ENCODE results near the gene MTX3. TPM values are rescaled to one million over a fixed set of nuclear protein-coding genes. Genes with fewer than 3 reads are reported as not detected.

The MTX3 gene
- total RNA-seq, 1 experiment from 2014 or later, result 23.9 TPM

DNA sequence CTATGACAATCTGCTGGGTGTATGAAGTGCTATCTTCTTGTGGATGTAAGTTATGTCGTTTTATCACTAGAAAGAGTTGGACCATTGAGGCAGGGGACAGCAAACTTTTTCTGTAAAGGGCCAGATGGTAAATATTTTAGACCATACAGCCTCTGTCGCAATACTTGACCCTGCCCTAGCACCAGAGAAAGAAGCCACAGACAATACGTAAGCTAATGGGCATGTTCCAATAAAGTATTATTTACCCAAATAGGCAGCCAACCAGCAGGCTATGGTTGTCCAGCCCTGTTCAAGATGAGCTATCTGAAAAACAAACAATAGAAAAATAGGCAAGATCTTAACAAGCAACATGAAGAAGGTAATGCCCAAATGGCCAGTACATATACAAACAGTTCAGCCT lies 36.4 kb downstream of the MTX3 start:
- intact Hi-C loops (cut with micrococcal nuclease), result no loop called here
- no TSS peak for BruUV-seq (replicated peaks)
- POLR2A ChIA-PET, result interaction anchor here (1.0 kb wide), 1 partner anchor 10 kb away, joined by 3 read pairs; no protein-coding TSS in a partner anchor
- CTCF ChIA-PET, result no interaction called here
- Mint-ChIP-seq H3K36me3 (ENCODE audit: insufficient read depth, unreplicated experiment) (no peaks in the 10 kb centered on the region), H3K4me1 (ENCODE audit: insufficient read depth, unreplicated experiment) (peaks cover 19% of the 10 kb centered on the region), H3K9me3 (ENCODE audit: unreplicated experiment) (peaks cover 6% of the 10 kb centered on the region), H3K4me3 (ENCODE audit: unreplicated experiment) (no peak overlapping the region), H3K27ac (ENCODE audit: low read depth, unreplicated experiment) (no peak overlapping the region), H3K27me3 (ENCODE audit: insufficient read depth, unreplicated experiment) (no peaks in the 10 kb centered on the region)
- DNase-seq (ENCODE audit: unreplicated experiment), result peak; percentile 22
- no peak for TF ChIP-seq CTCF (IDR thresholded peaks at IDR 0.05; ENCODE audit: unreplicated experiment)

DNA sequence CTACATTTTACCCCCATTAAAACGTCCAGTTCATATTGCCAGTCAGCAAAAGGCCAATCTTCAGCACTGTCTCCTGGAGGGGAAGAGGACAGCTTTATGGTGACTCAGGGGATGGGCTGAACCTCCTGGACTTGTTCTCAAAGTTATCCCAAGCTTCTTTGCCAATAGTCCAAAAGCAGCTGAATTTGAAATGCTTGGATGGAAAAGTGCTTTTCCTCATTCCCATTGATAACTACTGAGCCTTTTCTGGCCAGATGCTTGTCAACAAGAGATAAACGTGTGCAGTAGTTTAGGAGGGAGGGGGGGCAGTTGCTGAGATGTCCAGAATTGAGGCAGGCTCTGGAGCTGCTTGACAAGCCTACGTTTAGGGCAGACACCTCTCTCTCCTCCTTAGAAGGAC lies 43.5 kb downstream of the MTX3 start:
- Mint-ChIP-seq H3K36me3 (ENCODE audit: insufficient read depth, unreplicated experiment) (no peaks in the 10 kb centered on the region), H3K27ac (ENCODE audit: low read depth, unreplicated experiment) (no peak overlapping the region), H3K4me3 (ENCODE audit: unreplicated experiment) (no peak overlapping the region), H3K4me1 (ENCODE audit: insufficient read depth, unreplicated experiment) (peaks cover 7% of the 10 kb centered on the region), H3K27me3 (ENCODE audit: insufficient read depth, unreplicated experiment) (no peaks in the 10 kb centered on the region), H3K9me3 (ENCODE audit: unreplicated experiment) (peaks cover 6% of the 10 kb centered on the region)
- ChIA-PET POLR2A (no interaction called here), CTCF (no interaction called here)
- no peak for DNase-seq (ENCODE audit: unreplicated experiment)
- intact Hi-C loops (cut with micrococcal nuclease), result no loop called here
- no TSS peak for BruUV-seq (replicated peaks)
- no peak for TF ChIP-seq CTCF (IDR thresholded peaks at IDR 0.05; ENCODE audit: unreplicated experiment)

DNA sequence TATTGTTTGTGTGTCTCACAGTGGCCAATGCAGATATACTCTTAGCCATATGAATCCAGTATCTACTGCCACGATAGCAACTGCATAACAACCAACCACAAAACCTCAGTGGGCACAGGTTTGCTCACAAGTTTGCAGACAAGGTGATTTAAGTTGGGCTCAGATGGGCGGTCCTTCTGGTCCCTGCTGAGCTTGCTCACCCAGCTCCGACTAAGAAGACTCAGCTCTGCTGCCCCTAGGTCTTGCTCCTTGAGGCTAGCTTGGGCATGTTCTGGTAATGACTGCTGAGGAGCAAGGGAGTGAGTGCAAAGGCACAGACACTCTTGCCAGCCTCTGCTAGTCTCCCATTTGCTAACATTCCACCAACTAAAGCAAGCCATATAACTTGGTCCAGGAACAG lies 52.6 kb downstream of the MTX3 start:
- Mint-ChIP-seq H3K27ac (ENCODE audit: low read depth, unreplicated experiment) (peak overlapping the region; percentile 23), H3K27me3 (ENCODE audit: insufficient read depth, unreplicated experiment) (no peaks in the 10 kb centered on the region), H3K4me3 (ENCODE audit: unreplicated experiment) (no peak overlapping the region), H3K4me1 (ENCODE audit: insufficient read depth, unreplicated experiment) (peaks cover 14% of the 10 kb centered on the region), H3K9me3 (ENCODE audit: unreplicated experiment) (no peaks in the 10 kb centered on the region), H3K36me3 (ENCODE audit: insufficient read depth, unreplicated experiment) (no peaks in the 10 kb centered on the region)
- peak; percentile 29 for DNase-seq (ENCODE audit: unreplicated experiment)
- intact Hi-C loops (cut with micrococcal nuclease), result no loop called here
- TF ChIP-seq CTCF (IDR thresholded peaks at IDR 0.05; ENCODE audit: unreplicated experiment), result no peak
- BruUV-seq (replicated peaks), result no TSS peak
- ChIA-PET CTCF (interaction anchor here (1.0 kb wide), 1 partner anchor 145 kb away, joined by 4 read pairs; no protein-coding TSS in a partner anchor), POLR2A (interaction anchor here (1.0 kb wide), 1 partner anchor 20 kb away, joined by 3 read pairs; no protein-coding TSS in a partner anchor)

GRCh38 chr5:79936646-79937216 lies 54.3 kb downstream of the MTX3 start:
- Mint-ChIP-seq H3K36me3 (ENCODE audit: insufficient read depth, unreplicated experiment) (no peaks in the 10 kb centered on the region), H3K4me3 (ENCODE audit: unreplicated experiment) (no peak overlapping the region), H3K27ac (ENCODE audit: low read depth, unreplicated experiment) (no peak overlapping the region), H3K9me3 (ENCODE audit: unreplicated experiment) (no peaks in the 10 kb centered on the region), H3K4me1 (ENCODE audit: insufficient read depth, unreplicated experiment) (peaks cover 14% of the 10 kb centered on the region), H3K27me3 (ENCODE audit: insufficient read depth, unreplicated experiment) (no peaks in the 10 kb centered on the region)
- no TSS peak for BruUV-seq (replicated peaks)
- no peak for TF ChIP-seq CTCF (IDR thresholded peaks at IDR 0.05; ENCODE audit: unreplicated experiment)
- intact Hi-C loops (cut with micrococcal nuclease), result no loop called here
- peak; percentile 43 for DNase-seq (ENCODE audit: unreplicated experiment)
- ChIA-PET CTCF (no interaction called here), POLR2A (no interaction called here)

All from MCF 10A (cell line).